Breast epithelium (tissue), 3 donors: ENCODE measurements around the gene PPP2R2D.

Source experiments
- POLR2A ChIP-seq: fragments of 450-650 bp; IDR thresholded peaks from one replicate; pipeline ENCODE4 v1.6.1; 2016; ENCODE audit warnings: antibody characterized with exemption, mild to moderate bottlenecking, moderate library complexity
- POLR2AphosphoS5 ChIP-seq, 3 donors: sonication (generic); formaldehyde crosslinking; IDR thresholded peaks; one replicate each; pipeline ENCODE4 v1.6.1; 2017; ENCODE audit warnings: antibody characterized with exemption in 3 of 3
- TF ChIP-seq, protein P1 (sequence below), 3 donors: fragments of 450-650 bp; IDR thresholded peaks; one replicate each; pipeline ENCODE4 v1.5.1; 2016 to 2017; ENCODE audit warnings: antibody characterized with exemption in 3 of 3, mild to moderate bottlenecking in 3 of 3, moderate library complexity in 3 of 3

DNA sequence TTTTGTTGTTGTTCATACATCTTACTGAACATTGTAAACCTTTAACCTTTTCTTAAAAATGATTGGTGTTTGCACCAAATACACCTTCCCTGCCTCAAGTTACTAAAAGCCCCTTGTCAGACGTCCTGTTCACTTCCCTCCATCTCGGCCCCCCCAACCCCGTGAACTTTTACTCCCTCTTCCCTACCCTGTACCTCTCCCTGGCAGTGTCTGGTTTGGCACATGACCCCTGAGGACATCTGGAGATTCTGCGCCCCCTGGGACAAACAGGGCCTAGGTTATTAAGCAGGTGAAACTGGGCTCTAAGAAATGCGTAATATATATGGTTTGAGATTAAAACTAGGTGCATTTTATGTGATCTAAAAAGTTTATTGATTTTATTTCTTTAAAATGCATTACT, 1.4 kb downstream of the PPP2R2D start:
- TF ChIP-seq POLR2A: no peak
- no peak for TF ChIP-seq POLR2AphosphoS5 (IDR thresholded peaks at IDR 0.05)
- TF ChIP-seq, protein P1, sequence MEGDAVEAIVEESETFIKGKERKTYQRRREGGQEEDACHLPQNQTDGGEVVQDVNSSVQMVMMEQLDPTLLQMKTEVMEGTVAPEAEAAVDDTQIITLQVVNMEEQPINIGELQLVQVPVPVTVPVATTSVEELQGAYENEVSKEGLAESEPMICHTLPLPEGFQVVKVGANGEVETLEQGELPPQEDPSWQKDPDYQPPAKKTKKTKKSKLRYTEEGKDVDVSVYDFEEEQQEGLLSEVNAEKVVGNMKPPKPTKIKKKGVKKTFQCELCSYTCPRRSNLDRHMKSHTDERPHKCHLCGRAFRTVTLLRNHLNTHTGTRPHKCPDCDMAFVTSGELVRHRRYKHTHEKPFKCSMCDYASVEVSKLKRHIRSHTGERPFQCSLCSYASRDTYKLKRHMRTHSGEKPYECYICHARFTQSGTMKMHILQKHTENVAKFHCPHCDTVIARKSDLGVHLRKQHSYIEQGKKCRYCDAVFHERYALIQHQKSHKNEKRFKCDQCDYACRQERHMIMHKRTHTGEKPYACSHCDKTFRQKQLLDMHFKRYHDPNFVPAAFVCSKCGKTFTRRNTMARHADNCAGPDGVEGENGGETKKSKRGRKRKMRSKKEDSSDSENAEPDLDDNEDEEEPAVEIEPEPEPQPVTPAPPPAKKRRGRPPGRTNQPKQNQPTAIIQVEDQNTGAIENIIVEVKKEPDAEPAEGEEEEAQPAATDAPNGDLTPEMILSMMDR (IDR thresholded peaks at IDR 0.05): no peak
